NCI-H524 (cell line): ENCODE data around the gene PKP1.
A peak's percentile ranks its signal among the peaks of the same experiment; 100 is the strongest.
"Not testable (repeated sequence)": the region's sequence is repeated elsewhere in the genome, so short reads cannot be mapped to it uniquely, and the experiment has no call there.

ENCODE experiments used
- DNase-seq, 2 experiments: peaks; one replicate each; lab custom pipeline; 2025; lab: John Stamatoyannopoulos, UW

PKP1 gene, protein sequence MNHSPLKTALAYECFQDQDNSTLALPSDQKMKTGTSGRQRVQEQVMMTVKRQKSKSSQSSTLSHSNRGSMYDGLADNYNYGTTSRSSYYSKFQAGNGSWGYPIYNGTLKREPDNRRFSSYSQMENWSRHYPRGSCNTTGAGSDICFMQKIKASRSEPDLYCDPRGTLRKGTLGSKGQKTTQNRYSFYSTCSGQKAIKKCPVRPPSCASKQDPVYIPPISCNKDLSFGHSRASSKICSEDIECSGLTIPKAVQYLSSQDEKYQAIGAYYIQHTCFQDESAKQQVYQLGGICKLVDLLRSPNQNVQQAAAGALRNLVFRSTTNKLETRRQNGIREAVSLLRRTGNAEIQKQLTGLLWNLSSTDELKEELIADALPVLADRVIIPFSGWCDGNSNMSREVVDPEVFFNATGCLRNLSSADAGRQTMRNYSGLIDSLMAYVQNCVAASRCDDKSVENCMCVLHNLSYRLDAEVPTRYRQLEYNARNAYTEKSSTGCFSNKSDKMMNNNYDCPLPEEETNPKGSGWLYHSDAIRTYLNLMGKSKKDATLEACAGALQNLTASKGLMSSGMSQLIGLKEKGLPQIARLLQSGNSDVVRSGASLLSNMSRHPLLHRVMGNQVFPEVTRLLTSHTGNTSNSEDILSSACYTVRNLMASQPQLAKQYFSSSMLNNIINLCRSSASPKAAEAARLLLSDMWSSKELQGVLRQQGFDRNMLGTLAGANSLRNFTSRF

GRCh38 chr1:201282931-201283829, at the start of gene PKP1:
Gene PKP1, plus strand, starts transcription at chr1:201283506. Its CDS starts 197 bp downstream, at chr1:201283703.
- peak; percentile 9 to 56 for DNase-seq

DNA sequence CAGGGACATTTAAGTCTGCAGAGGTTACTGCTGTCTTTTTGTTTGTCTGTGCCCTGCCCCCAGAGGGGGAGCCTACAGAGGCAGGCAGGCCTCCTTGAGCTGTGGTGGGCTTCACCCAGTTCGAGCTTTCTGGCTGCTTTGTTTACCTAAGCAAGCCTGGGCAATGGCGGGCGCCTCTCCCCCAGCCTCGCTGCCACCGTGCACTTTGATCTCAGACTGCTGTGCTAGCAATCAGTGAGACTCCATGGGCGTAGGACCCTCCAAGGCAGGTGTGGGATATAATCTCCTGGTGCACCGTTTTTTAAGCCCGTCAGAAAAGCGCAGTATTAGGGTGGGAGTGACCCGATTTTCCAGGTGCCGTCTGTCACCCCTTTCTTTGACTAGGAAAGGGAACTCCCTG, 43.7 kb upstream of the PKP1 start:
- not testable (repeated sequence) for DNase-seq

GRCh38 chr1:201240171-201240570, 43.1 kb upstream of the PKP1 start:
- no peak for DNase-seq

- DNase-seq: no peak
Measured at GRCh38 chr1:201241736-201242135, 41.6 kb upstream of the PKP1 start.

- DNase-seq: no peak
Measured at GRCh38 chr1:201245082-201245481, 38.2 kb upstream of the PKP1 start.

- no peak for DNase-seq
Measured at GRCh38 chr1:201248721-201249559, 34.4 kb upstream of the PKP1 start.

- no peak for DNase-seq
Measured at GRCh38 chr1:201250326-201251011, 32.8 kb upstream of the PKP1 start.

DNA sequence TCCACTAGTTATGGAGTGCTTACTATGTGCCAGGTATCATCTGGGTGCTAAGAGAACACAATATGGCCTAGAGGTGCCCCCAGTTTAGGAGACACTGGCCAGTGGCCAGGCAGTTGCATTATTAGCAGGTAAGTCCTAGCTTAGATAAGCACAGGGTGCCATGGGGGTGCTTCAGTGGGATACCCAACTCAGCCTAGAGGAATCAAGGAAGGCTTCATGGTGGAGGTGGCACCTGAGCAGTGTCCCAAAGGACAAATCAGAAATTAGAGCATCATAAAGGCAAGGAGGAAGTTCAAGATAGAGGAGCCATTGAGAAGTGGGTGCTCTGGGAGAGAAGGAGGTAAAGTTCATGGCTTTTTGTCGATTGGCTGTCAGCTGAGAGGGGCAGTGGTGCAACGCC, 31.9 kb upstream of the PKP1 start:
- no peak for DNase-seq

GRCh38 chr1:201251851-201252430, 31.4 kb upstream of the PKP1 start:
- no peak for DNase-seq

- peak; percentile 40 to 47 for DNase-seq
Measured at GRCh38 chr1:201252944-201253371, 30.3 kb upstream of the PKP1 start.

DNA sequence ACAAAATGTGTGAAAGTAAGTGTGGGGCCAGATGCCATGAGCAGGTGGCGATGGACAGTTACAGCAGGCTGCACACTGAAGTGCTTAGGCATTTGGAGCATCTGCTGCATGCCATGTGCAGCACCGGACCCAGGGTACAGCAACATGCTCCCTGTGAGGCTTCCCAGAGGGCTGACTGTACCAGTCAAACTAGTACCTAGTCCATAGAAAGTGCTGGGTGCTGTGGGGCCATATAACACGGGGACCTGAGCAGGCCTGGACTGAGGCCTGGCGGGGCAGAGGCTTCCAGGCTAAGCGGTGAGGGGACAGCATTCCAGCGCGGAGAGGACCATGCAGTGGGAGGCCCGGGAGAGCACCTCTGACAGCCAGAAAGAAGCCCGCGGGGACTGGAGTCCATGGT, 29.9 kb upstream of the PKP1 start:
- DNase-seq: peak; percentile 94 to 97

DNA sequence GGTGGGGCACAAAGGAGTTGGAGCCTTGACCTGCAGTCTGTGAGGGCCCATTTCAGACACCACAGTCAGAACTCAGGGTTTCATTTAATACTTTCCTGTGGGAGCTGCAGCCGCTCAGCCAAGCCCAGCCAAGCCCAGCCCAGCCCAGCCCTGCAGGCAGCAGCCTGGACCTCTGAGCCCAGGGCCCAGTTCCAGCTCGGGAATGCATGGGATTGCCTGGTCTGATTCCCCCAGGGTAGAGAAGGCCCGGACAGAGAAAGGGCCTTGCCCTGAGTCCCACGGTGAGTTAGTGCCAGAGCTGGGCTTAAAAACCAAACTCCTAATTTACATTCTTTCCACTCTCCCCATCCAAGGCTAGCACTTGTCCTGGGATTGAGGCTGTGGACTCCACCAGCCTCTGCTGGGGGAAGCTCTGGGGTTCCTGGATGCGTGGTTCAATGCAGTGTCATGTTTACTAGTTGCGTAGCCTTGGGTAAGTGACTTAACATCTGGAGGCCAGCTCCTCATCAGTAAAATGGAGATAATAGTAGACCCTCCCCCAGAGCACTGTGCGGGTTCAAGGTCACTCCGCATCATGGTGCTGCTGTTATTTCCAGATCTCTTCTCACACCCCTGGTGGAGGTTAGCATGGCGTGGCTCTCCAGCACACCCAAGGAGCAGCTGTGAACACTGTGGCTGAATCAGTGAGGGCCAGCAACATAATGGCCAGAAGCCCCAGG, 29.2 kb upstream of the PKP1 start:
- DNase-seq: no peak

DNA sequence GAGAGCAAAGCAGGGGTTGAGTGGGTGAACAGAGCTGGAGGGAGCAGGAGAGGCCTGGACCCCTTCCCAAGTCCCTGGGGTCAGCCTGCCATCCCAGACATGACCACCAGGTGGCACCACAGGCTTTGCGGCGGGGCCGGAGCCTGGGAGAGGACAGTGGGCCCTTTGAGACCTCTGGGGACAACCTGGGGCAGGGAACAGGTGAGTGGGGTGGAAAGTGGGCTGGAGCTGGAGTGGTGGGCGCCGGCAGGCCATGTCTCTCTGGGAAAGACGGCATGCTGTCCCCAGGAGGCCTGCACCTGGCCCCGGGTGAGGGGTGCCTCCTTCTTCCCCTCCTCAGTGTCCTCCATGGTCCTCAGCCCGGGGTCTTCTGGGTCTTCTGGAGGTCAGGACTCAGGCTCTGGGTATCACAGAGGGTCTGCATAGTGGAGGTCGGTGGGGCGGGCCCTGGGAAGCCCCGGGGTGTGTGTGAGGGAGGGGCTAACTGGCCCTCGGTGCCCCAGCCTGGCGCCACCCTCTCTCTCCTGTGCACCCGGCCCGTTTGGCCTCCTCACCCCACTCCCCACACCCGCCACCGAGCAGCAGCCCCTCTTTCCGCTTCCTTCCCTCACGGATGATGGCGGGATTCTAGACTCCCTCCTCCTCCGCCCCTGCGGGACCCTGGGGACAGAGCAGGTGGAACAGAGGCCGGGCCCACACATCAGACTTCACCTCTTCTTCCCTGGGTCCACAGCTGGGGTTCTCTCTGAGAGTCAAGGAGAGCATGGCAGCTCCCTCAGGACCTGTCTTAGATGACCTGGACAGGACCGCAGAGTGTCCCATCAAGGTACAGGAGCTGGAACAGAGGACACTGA, 28.5 kb upstream of the PKP1 start:
- DNase-seq: peak; percentile 7 to 63

DNA sequence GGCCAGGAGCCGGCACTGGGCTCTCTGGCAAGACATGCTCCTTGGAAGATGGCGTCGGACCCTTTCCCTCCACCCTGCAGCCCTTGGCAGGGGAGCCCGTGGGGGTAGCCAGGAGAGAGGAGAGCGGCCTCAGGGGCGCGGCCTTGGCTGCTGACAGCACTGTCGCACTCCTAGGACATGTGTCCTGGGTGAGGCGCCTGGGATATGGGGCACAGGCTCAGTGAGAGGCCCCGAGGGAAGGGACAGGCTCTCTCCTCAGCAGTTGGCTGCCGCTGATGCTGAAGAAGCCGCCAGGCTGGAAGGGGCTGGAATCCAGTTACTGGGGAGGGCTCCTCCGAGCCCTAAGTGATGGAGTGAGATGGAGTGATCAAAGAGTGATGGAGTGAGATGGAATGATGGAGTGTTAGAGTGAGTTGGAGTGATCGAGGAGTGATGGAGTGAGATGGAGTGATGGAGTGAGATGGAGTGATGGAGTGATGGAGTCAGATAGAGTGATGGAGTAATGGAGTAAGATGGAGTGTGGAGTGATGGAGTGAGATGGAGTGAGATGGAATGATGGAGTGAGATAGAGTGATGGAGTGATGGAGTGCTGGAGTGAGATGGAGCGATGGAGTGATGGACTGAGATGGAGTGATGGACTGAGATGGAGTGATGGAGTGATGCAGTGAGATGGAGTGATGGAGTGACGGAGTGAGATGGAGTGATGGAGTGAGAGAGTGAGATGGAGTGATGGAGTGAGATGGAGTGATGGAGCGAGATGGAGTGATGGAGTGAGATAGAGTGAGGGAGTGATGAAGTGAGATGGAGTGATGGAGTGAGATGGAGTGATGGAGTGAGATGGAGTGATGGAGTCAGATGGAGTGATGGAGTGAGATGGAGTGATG, 27.6 kb upstream of the PKP1 start:
- no peak for DNase-seq

- not testable (repeated sequence) for DNase-seq
Measured at GRCh38 chr1:201258132-201258531, 25.2 kb upstream of the PKP1 start.

DNA sequence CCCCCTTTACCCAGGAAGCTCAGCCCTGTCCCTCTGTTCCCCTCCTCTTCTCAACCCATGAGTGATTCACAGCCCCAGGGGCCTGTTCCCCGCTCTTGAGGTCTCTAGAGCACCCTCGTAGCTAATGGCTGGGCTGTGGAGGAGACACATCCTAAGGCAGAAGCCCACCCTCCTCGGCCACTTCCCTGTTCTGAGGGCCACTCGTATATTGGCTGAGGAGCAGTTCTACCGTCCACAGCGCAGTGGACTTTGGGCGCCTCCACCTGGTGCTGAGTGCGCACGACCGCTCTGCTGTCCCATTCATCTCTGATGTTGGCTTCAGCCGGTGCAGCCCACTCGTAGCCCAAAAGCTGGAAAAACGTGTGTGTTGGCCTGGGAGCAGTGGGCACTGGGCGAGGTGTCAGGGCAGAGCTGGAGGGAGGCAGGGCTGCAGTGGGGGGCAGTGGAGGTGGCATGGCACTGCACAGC, 24.5 kb upstream of the PKP1 start:
- DNase-seq: no peak

- no peak for DNase-seq
Measured at GRCh38 chr1:201259476-201260235, 23.6 kb upstream of the PKP1 start.
